SU-DHL-6 (cell line): ENCODE results near the gene LRRC25.

Source experiments
- H2AFZ ChIP-seq: fragments of 200-600 bp; sonication (generic); 2 replicates; pipeline ENCODE4 v1.6.1; 2014; ENCODE audit warnings: low read depth, mild to moderate bottlenecking, moderate library complexity, mixed read lengths, antibody characterized with exemption, low read length; ENCODE audit not compliant: severe bottlenecking
- H3F3A ChIP-seq: fragments of 200-600 bp; shearing (Covaris generic); 2 replicates; pipeline ENCODE4 v1.6.0; 2016; ENCODE audit warnings: antibody characterized with exemption, mild to moderate bottlenecking; ENCODE audit not compliant: insufficient read depth
- H3K27ac ChIP-seq: fragments of 200-600 bp; sonication (generic); 2 replicates; pipeline ENCODE4 v1.5.1; 2016; ENCODE audit warnings: low read depth, mild to moderate bottlenecking, low read length, moderate library complexity, mixed read lengths
- H3K27me3 ChIP-seq: fragments of 200-600 bp; sonication (generic), shearing (Covaris generic); 2 replicates; pipeline ENCODE4 v1.6.0; 2014; ENCODE audit warnings: mild to moderate bottlenecking, low read length
- H3K36me3 ChIP-seq: fragments of 200-600 bp; sonication (generic); 2 replicates; pipeline ENCODE4 v1.6.1; 2014; ENCODE audit warnings: mild to moderate bottlenecking, low read length, mixed read lengths
- H3K4me2 ChIP-seq: fragments of 300-600, 200-600 bp; shearing (Covaris generic), sonication (generic); 2 replicates; pipeline ENCODE4 v1.6.0; 2014; ENCODE audit warnings: low read length, low read depth, mild to moderate bottlenecking; ENCODE audit not compliant: poor library complexity, severe bottlenecking
- H3K4me3 ChIP-seq: fragments of 200-600 bp; sonication (generic); 2 replicates; pipeline ENCODE4 v1.5.1; 2014; ENCODE audit warnings: antibody characterized with exemption, low read length, mild to moderate bottlenecking, mixed read lengths; ENCODE audit not compliant: insufficient read depth, poor library complexity, severe bottlenecking
- H3K79me2 ChIP-seq: fragments of 200-600 bp; sonication (generic); 2 replicates; pipeline ENCODE4 v1.6.1; 2014; ENCODE audit warnings: mild to moderate bottlenecking, low read length, moderate library complexity; ENCODE audit not compliant: insufficient read depth
- H3K9ac ChIP-seq: fragments of 200-600 bp; sonication (generic); 2 replicates; pipeline ENCODE4 v1.7.0; 2014; ENCODE audit warnings: mild to moderate bottlenecking, low read length
- H3K9me2 ChIP-seq: fragments of 200-600 bp; sonication (generic); replicated peaks from 2 replicates; pipeline ENCODE4 v1.6.1; 2014; ENCODE audit warnings: low read length; ENCODE audit not compliant: insufficient read depth
- H3K9me3 ChIP-seq: fragments of 200-600 bp; sonication (generic); 2 replicates; pipeline ENCODE4 v1.6.1; 2014; ENCODE audit warnings: low read length, mixed read lengths; ENCODE audit not compliant: insufficient read depth
- H4K20me1 ChIP-seq: fragments of 200-600 bp; sonication (generic); 2 replicates; pipeline ENCODE4 v1.6.1; 2014; ENCODE audit warnings: low read depth, mild to moderate bottlenecking, antibody characterized with exemption, low read length, moderate library complexity, mixed read lengths
- EZH2phosphoT487 ChIP-seq: fragments of 200-600 bp; sonication (generic), shearing (Covaris generic); conservative IDR thresholded peaks from 2 replicates; pipeline ENCODE4 v1.6.1; 2018; ENCODE audit warnings: mild to moderate bottlenecking, antibody characterized with exemption, low read length, moderate library complexity, mixed read lengths
- TF ChIP-seq, protein P1 (sequence below): fragments of 200-600 bp; sonication (generic); IDR thresholded peaks from one replicate; pipeline ENCODE4 v1.5.1; 2017; ENCODE audit warnings: antibody characterized with exemption, mild to moderate bottlenecking, low read length, moderate library complexity; ENCODE audit not compliant: insufficient read depth, poor library complexity, severe bottlenecking

LRRC25 gene

GRCh38 chr19:18436671-18437490 is 39.5 kb upstream of the LRRC25 start:
- H3K9me2 ChIP-seq: no peaks in the 10 kb centered on the region
- no peaks in the 10 kb centered on the region for H3K9me3 ChIP-seq
- no peaks in the 10 kb centered on the region for H4K20me1 ChIP-seq
- H3K4me3 ChIP-seq: no peak overlapping the region
- no peak overlapping the region for H3K27ac ChIP-seq
- H3K27me3 ChIP-seq: no peaks in the 10 kb centered on the region
- H3K36me3 ChIP-seq: no peaks in the 10 kb centered on the region
- no peaks in the 10 kb centered on the region for H3K79me2 ChIP-seq
- no peak overlapping the region for H2AFZ ChIP-seq
- no peak for TF ChIP-seq EZH2phosphoT487
- TF ChIP-seq, protein P1, sequence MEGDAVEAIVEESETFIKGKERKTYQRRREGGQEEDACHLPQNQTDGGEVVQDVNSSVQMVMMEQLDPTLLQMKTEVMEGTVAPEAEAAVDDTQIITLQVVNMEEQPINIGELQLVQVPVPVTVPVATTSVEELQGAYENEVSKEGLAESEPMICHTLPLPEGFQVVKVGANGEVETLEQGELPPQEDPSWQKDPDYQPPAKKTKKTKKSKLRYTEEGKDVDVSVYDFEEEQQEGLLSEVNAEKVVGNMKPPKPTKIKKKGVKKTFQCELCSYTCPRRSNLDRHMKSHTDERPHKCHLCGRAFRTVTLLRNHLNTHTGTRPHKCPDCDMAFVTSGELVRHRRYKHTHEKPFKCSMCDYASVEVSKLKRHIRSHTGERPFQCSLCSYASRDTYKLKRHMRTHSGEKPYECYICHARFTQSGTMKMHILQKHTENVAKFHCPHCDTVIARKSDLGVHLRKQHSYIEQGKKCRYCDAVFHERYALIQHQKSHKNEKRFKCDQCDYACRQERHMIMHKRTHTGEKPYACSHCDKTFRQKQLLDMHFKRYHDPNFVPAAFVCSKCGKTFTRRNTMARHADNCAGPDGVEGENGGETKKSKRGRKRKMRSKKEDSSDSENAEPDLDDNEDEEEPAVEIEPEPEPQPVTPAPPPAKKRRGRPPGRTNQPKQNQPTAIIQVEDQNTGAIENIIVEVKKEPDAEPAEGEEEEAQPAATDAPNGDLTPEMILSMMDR: no peak
- H3F3A ChIP-seq: peaks cover 21% of the 10 kb centered on the region
- peak overlapping the region; percentile 39 for H3K4me2 ChIP-seq
- no peak overlapping the region for H3K9ac ChIP-seq

DNA sequence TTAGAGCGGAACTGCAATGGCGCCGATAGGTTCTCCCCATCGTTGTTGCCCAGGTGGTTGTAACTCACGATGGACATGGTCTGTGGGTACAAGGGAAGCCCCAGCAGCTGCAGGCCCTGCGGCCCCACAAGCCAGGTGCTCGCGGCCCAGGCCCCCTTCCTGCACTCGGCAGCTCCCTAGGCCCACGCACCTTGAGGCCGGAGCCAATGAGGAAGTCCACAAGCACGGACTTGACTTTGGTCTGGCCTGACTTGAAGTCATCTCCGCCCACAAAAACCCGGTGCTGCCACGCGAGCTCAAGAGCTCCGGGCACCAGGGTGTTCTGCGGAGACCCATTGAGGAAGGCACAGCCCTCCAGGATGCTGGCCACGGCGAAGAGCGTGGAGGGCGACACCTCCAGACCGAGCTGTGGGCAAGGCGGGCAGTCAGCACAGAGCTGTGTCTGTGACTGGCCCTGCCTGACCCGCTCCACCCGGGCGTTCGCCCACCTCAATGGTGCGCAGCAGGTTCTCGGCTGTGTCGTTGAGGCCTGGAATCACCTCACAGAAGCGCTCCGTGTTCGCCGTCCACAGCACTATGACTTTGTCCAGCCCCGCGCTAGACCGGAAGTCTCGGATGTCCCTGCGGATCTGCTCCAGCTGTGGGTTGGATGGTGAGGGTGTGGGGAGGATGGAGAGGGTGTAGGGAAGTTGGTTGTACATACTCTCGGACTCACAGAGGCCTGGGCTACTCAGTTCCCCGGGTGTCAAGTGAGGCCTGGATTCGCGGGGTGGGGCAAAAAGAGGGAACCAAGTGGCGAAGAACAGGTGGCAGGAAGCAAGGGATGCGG is 38.6 kb upstream of the LRRC25 start:
- Histone ChIP-seq H4K20me1 (no peaks in the 10 kb centered on the region), H3K27me3 (no peaks in the 10 kb centered on the region), H3K9me2 (no peaks in the 10 kb centered on the region), H3K4me2 (no peak overlapping the region), H3K36me3 (no peaks in the 10 kb centered on the region), H3F3A (peaks cover 21% of the 10 kb centered on the region), H3K9me3 (no peaks in the 10 kb centered on the region), H2AFZ (no peak overlapping the region), H3K27ac (no peak overlapping the region), H3K79me2 (no peaks in the 10 kb centered on the region), H3K9ac (no peak overlapping the region), H3K4me3 (no peak overlapping the region)
- TF ChIP-seq EZH2phosphoT487: no peak
- TF ChIP-seq, protein P1: no peak

- Histone ChIP-seq H3K4me2 (no peak overlapping the region), H2AFZ (no peak overlapping the region), H4K20me1 (no peaks in the 10 kb centered on the region), H3K4me3 (no peak overlapping the region), H3K79me2 (no peaks in the 10 kb centered on the region), H3K9ac (no peak overlapping the region), H3K36me3 (no peaks in the 10 kb centered on the region), H3F3A (peaks cover 17% of the 10 kb centered on the region), H3K27ac (no peak overlapping the region), H3K9me2 (no peaks in the 10 kb centered on the region), H3K9me3 (no peaks in the 10 kb centered on the region), H3K27me3 (no peaks in the 10 kb centered on the region)
- TF ChIP-seq EZH2phosphoT487: no peak
- TF ChIP-seq, protein P1: no peak
Observed at GRCh38 chr19:18435178-18435841, 37.9 kb upstream of the LRRC25 start.
